Body of pancreas (tissue), 4 donors: ENCODE measurements around the gene ADGRF3.

Experiments
- POLR2A ChIP-seq, 3 donors: fragments of 450-650 bp; IDR thresholded peaks; one replicate each; pipeline ENCODE4 v1.6.1; 2016; ENCODE audit warnings: antibody characterized with exemption in 3 of 3, mild to moderate bottlenecking in 2 of 3
- TF ChIP-seq, protein P1 (sequence below), 7 experiments: fragments of 450-650 bp in 4 of 7; fragments of 200-600 bp in 3 of 7; sonication (generic) in 3 of 7; IDR thresholded peaks; one replicate each; pipeline ENCODE4 v1.5.1; 2016 to 2019; ENCODE audit warnings: antibody characterized with exemption in 7 of 7

DNA sequence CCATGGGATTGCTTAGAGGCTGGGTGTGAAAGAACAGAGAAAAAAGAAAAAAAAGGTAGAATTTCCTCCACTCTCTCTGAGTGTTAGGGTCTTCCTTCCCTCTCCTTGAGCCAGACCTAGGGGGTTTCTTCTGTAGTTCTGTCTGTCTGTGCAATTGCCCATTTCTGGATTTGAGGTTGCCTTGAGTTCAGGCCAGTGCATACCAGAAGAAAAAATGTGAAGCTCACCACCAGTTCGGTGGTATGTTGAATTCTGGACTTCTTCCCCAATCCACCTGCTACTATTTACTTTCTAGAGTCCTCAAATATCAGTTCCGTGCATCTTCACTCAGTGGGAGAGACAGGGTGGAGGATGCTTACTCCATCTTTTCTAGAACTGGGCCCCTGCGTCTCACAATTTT is 16.0 kb downstream of the ADGRF3 start:
- TF ChIP-seq, protein P1, sequence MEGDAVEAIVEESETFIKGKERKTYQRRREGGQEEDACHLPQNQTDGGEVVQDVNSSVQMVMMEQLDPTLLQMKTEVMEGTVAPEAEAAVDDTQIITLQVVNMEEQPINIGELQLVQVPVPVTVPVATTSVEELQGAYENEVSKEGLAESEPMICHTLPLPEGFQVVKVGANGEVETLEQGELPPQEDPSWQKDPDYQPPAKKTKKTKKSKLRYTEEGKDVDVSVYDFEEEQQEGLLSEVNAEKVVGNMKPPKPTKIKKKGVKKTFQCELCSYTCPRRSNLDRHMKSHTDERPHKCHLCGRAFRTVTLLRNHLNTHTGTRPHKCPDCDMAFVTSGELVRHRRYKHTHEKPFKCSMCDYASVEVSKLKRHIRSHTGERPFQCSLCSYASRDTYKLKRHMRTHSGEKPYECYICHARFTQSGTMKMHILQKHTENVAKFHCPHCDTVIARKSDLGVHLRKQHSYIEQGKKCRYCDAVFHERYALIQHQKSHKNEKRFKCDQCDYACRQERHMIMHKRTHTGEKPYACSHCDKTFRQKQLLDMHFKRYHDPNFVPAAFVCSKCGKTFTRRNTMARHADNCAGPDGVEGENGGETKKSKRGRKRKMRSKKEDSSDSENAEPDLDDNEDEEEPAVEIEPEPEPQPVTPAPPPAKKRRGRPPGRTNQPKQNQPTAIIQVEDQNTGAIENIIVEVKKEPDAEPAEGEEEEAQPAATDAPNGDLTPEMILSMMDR (IDR thresholded peaks at IDR 0.05) = no peak
- no peak for TF ChIP-seq POLR2A (IDR thresholded peaks at IDR 0.05)
